ENCODE data around the gene HES5. TPM values are rescaled to one million over a fixed set of nuclear protein-coding genes. Genes with fewer than 3 reads are reported as not detected.

HES5 gene
- polyA plus RNA-seq, 5 donors: 0.27 to 0.93 (median 0.43) TPM

- DNase-seq: no peak
Observed at GRCh38 chr1:2532485-2533160, 2.6 kb upstream of the HES5 start.

- DNase-seq: no peak
Observed at GRCh38 chr1:2530513-2531361, 674 bp upstream of the HES5 start.

- DNase-seq: no peak
Observed at GRCh38 chr1:2528966-2529783, 888 bp downstream of the HES5 start.

GRCh38 chr1:2528611-2528965 lies 1.5 kb downstream of the HES5 start:
- DNase-seq: no peak

- no peak for DNase-seq
Observed at GRCh38 chr1:2528016-2528415, 2.0 kb downstream of the HES5 start.

DNA sequence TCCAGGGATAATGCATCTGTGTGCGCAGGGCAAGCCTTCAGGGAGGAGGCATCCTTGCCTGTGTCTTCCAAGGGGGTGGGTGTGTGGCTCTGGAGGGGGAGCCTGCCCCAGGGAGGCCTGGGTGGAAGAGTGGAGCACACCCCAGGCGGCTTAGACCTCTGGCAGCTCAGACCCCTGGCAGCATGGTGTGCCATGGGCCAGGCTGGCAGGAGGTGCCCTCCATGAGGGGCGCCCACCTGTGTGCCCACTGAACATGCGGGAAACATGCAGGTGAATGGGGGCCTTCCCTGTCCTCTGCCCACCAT lies 2.6 kb downstream of the HES5 start:
- DNase-seq: no peak

GRCh38 chr1:2526824-2527555 lies 3.1 kb downstream of the HES5 start:
- no peak for DNase-seq

GRCh38 chr1:2525920-2526823 lies 3.9 kb downstream of the HES5 start, which contains the start of gene PANK4:
Gene PANK4, minus strand, starts transcription at chr1:2526596. Its CDS starts 9 bp downstream, at chr1:2526587.
- DNase-seq: peak; percentile 88 to 93

- DNase-seq: no peak
Observed at GRCh38 chr1:2525572-2525919, 4.5 kb downstream of the HES5 start.

GRCh38 chr1:2523891-2524609 lies 6.0 kb downstream of the HES5 start:
- no peak for DNase-seq

GRCh38 chr1:2523191-2523890 lies 6.7 kb downstream of the HES5 start:
- no peak for DNase-seq

DNA sequence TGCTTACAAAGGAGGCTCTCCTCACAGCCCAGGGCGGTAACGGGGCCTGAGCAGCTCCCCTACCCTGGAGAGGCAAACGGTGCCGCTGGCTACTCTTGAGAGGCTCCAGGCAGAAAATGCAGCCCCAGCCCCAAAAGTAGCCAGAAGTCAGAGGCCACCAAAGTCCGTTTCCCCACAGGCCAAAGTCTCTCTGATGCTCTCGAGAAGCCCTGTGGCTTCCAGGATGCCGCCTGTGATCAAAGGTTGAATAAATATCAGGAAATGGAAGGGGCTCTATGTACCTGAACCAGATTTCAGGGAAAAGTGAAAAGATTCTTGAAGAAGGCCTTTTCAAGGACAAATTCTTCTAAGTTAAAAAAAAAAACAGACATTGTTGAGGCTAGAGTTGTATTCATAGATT lies 7.8 kb downstream of the HES5 start:
- no peak for DNase-seq

DNA sequence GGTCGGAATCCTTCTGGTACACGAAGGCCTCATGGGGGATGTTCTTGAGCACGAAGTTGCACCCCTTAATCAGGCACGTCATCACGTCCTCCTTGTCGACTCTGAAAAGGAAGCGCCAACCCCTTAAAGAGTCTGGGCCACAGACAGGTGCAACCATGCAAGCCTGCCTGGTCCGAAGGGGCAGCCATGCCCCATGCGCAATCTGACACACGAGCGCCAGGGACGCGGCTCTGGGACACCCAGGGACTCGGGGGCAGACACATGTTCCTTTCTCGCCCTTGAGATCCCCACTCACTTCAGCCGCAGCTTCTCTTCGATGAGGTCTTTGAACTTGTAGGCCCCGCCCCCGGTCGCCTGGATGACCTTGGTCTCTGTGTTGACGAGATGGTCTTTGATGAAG lies 9.3 kb downstream of the HES5 start:
- DNase-seq: no peak

DNA sequence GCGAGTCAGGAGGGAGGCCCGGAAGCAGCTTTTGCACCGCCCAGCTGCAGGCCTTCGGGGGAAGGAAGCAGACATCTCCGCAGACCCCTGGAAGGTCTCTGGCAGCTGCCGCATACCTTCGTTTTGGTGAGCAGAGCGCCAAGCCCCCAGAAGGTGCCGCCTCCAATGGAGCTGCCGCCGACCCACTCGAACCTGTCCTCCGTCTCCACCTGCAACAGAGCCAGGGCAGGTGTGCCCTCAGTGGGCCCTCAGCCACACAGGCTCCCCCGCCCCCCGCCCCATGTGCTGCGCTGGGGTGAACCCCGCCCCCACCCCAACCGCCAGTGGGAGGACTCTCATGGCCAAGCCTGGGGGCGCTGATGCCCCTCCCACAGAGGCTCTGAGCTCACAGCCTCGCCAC lies 9.9 kb downstream of the HES5 start:
- DNase-seq: no peak

DNA sequence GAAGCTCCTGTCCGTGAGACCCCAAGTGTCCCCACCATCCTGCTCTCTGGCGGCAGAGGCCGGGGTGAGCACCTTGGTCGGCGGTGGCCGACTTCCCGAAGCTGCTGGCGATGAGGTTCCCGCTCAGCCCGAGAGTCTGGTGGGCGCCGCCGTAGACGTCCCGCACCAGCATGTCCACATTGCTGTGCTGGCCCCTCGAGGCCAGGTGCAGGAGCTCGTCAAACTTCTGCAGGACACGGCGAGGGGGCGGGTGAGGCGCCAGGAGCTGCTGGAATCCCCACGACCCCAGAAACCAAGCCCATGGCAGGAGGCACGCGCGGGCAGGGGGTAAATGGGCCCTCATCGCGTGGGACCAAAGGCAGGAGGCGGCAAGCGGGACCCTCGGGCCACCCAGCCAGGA lies 10.3 kb downstream of the HES5 start:
- DNase-seq: no peak

GRCh38 chr1:2519029-2519685 lies 10.9 kb downstream of the HES5 start:
- no peak for DNase-seq

GRCh38 chr1:2518528-2518927 lies 11.5 kb downstream of the HES5 start:
- no peak for DNase-seq

DNA sequence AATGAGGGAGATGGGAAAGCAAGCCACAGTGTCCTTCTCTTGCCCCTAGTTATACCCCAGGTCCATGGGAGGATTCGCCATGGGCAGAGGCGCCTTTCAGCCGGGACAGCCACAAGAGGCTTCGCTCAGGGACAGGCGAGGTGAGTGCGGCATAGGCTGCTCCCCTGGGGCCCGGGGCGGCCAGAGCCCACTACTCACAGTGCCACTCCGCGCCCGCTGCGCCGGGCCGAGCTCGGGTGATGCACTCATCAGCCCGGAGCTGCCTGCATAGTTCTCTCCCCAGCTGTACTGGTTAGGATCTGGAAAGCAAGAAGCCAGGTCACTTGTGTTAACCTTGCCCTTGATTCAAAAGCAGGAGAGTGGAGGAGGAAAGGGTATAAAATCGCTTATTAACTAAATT lies 12.1 kb downstream of the HES5 start:
- DNase-seq: no peak

- DNase-seq: no peak
Observed at GRCh38 chr1:2516946-2517345, 13.1 kb downstream of the HES5 start.

Data from right lung (tissue), 5 donors.